Measurements from ENCODE around the gene TMEM123. TPM values are rescaled to one million over a fixed set of nuclear protein-coding genes. Genes with fewer than 3 reads are reported as not detected.

Gene TMEM123
- total RNA-seq, 1 experiment from 2014 or later: 214 TPM

DNA sequence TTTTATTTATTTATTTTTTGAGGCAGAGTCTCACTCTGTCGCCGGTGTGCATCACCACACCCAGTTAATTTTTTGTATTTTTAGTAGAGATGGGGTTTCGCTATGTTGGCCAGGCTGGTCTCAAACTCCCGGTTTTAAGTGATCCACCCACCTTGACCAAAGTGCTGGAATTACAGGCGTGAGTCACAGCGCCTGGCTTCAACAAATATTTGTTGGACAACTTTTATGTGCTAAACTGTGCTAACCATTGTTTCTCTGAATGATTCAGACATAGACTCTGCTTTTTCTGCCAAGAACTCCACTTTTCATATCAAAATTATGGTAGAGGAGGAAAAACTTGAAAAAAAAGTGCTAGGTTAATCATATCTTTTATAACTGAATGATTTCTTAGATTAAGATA lies 41.7 kb upstream of the TMEM123 start:
- POLR2A ChIA-PET (ENCODE audit: low non-redundant PET): no interaction called here
- Histone ChIP-seq H3K9me3 (ENCODE audit: low read depth, low read length, poor library complexity, severe bottlenecking) (no peaks in the 10 kb centered on the region), H3K27ac (ENCODE audit: low read depth, low read length, poor library complexity, severe bottlenecking) (no peak overlapping the region), H3K36me3 (ENCODE audit: insufficient read depth, low read length, poor library complexity, severe bottlenecking) (no peaks in the 10 kb centered on the region), H3K27me3 (replicated peaks; ENCODE audit: insufficient read depth, low read depth, low read length, poor library complexity) (no peaks in the 10 kb centered on the region), H3K4me1 (ENCODE audit: insufficient read depth, low read length, poor library complexity, severe bottlenecking) (no peaks in the 10 kb centered on the region), H3K4me3 (ENCODE audit: low read depth, low read length, poor library complexity, severe bottlenecking) (no peak overlapping the region)
- CTCF ChIA-PET: no interaction called here
- BruUV-seq (replicated peaks): no TSS peak
- no peak for DNase-seq (ENCODE audit: low spot score)
- TF ChIP-seq, protein P1, sequence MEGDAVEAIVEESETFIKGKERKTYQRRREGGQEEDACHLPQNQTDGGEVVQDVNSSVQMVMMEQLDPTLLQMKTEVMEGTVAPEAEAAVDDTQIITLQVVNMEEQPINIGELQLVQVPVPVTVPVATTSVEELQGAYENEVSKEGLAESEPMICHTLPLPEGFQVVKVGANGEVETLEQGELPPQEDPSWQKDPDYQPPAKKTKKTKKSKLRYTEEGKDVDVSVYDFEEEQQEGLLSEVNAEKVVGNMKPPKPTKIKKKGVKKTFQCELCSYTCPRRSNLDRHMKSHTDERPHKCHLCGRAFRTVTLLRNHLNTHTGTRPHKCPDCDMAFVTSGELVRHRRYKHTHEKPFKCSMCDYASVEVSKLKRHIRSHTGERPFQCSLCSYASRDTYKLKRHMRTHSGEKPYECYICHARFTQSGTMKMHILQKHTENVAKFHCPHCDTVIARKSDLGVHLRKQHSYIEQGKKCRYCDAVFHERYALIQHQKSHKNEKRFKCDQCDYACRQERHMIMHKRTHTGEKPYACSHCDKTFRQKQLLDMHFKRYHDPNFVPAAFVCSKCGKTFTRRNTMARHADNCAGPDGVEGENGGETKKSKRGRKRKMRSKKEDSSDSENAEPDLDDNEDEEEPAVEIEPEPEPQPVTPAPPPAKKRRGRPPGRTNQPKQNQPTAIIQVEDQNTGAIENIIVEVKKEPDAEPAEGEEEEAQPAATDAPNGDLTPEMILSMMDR (conservative IDR thresholded peaks at IDR 0.05; ENCODE audit: low read depth, low read length): no peak
- TF ChIP-seq EZH2 (IDR thresholded peaks at IDR 0.05; ENCODE audit: borderline replicate concordance, low read depth, low read length, poor library complexity, severe bottlenecking): no peak
- intact Hi-C loops (cut with micrococcal nuclease; ENCODE audit: unreplicated experiment): loop anchor here (2.0 to 10.0 kb wide), 3 partner anchors 173 to 629 kb away; no protein-coding TSS in a partner anchor

GRCh38 chr11:102493524-102493923 lies 41.0 kb upstream of the TMEM123 start:
- Histone ChIP-seq H3K27ac (ENCODE audit: low read depth, low read length, poor library complexity, severe bottlenecking) (no peak overlapping the region), H3K4me1 (ENCODE audit: insufficient read depth, low read length, poor library complexity, severe bottlenecking) (no peaks in the 10 kb centered on the region), H3K27me3 (replicated peaks; ENCODE audit: insufficient read depth, low read depth, low read length, poor library complexity) (no peaks in the 10 kb centered on the region), H3K9me3 (ENCODE audit: low read depth, low read length, poor library complexity, severe bottlenecking) (no peaks in the 10 kb centered on the region), H3K36me3 (ENCODE audit: insufficient read depth, low read length, poor library complexity, severe bottlenecking) (no peaks in the 10 kb centered on the region), H3K4me3 (ENCODE audit: low read depth, low read length, poor library complexity, severe bottlenecking) (no peak overlapping the region)
- no peak for TF ChIP-seq EZH2 (IDR thresholded peaks at IDR 0.05; ENCODE audit: borderline replicate concordance, low read depth, low read length, poor library complexity, severe bottlenecking)
- TF ChIP-seq, protein P1 (conservative IDR thresholded peaks at IDR 0.05; ENCODE audit: low read depth, low read length): no peak
- no TSS peak for BruUV-seq (replicated peaks)
- intact Hi-C loops (cut with micrococcal nuclease; ENCODE audit: unreplicated experiment): loop anchor here (10.0 kb wide), 1 partner anchor 629 kb away; no protein-coding TSS in a partner anchor
- DNase-seq (ENCODE audit: low spot score): no peak
- CTCF ChIA-PET: no interaction called here
- POLR2A ChIA-PET (ENCODE audit: low non-redundant PET): no interaction called here

DNA sequence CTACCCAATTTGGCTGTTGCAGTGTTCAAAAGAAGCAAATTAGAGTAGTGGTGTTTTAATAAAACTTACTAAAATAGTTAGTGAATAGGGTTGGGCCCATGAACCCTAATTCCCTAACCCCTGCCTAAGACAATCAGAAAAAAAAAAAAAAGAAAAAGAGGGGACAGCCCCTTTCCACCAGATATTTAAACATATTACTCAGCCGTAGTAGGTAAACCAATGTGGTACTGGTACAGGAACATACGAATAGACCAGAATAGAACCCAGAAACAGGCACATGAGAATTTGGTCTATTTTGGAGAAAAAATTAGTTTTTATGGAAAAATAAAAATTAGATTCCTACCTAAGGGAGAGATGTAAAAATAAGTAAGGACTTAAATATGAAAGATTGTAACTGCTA lies 39.4 kb upstream of the TMEM123 start:
- CTCF ChIA-PET: no interaction called here
- intact Hi-C loops (cut with micrococcal nuclease; ENCODE audit: unreplicated experiment): loop anchor here (10.0 kb wide), 1 partner anchor 627 kb away; no protein-coding TSS in a partner anchor

More for the DNA sequence above, 39.4 kb upstream of the TMEM123 start:
- Histone ChIP-seq H3K4me3 (ENCODE audit: low read depth, low read length, poor library complexity, severe bottlenecking) (no peak overlapping the region), H3K27ac (ENCODE audit: low read depth, low read length, poor library complexity, severe bottlenecking) (no peak overlapping the region), H3K4me1 (ENCODE audit: insufficient read depth, low read length, poor library complexity, severe bottlenecking) (no peaks in the 10 kb centered on the region), H3K9me3 (ENCODE audit: low read depth, low read length, poor library complexity, severe bottlenecking) (no peaks in the 10 kb centered on the region), H3K36me3 (ENCODE audit: insufficient read depth, low read length, poor library complexity, severe bottlenecking) (no peaks in the 10 kb centered on the region), H3K27me3 (replicated peaks; ENCODE audit: insufficient read depth, low read depth, low read length, poor library complexity) (no peaks in the 10 kb centered on the region)
- DNase-seq (ENCODE audit: low spot score): no peak
- TF ChIP-seq, protein P1 (conservative IDR thresholded peaks at IDR 0.05; ENCODE audit: low read depth, low read length): no peak
- no peak for TF ChIP-seq EZH2 (IDR thresholded peaks at IDR 0.05; ENCODE audit: borderline replicate concordance, low read depth, low read length, poor library complexity, severe bottlenecking)
- POLR2A ChIA-PET (ENCODE audit: low non-redundant PET): no interaction called here
- BruUV-seq (replicated peaks): no TSS peak

Measured in A673 (cell line).